ENCODE measurements around the gene COPS3.

COPS3 gene

DNA sequence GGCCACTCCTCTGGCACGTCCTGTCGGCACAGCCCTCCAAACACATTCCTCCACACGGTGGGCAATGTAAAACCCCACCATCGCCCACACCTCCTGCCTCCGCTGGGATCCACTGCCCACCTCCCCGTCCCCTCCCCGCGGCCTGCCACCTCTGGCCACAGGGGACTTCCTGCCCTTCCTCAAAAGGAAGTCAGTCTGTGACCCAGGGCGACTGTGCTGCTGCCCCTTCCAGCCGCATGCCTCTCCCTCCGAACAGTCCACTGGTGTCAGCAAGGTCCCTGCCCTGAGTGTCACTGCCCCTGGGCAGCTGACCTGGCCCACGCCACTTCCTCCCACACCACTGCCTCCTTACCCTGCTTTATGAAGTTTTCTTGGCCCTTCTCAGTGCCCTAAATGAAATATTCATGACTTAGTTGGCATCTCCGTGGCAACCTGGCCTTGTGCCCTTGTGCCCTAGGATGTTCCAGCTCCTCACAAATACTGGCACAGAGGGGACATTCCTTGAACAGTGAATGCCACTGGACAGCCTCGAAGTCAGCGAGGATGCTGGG lies 76.9 kb downstream of the COPS3 start:
- no peaks in the 10 kb centered on the region for H3K9me3 Mint-ChIP-seq
- peaks cover 22% of the 10 kb centered on the region for H3K4me1 Mint-ChIP-seq (ENCODE audit: low read depth)
- H3K4me3 Mint-ChIP-seq = peak overlapping the region; percentile 88
- no peaks in the 10 kb centered on the region for H3K27me3 Mint-ChIP-seq
- peaks cover 37% of the 10 kb centered on the region for H3K36me3 Mint-ChIP-seq (ENCODE audit: low read depth)
- H3K27ac Mint-ChIP-seq = peak overlapping the region; percentile 98

DNA sequence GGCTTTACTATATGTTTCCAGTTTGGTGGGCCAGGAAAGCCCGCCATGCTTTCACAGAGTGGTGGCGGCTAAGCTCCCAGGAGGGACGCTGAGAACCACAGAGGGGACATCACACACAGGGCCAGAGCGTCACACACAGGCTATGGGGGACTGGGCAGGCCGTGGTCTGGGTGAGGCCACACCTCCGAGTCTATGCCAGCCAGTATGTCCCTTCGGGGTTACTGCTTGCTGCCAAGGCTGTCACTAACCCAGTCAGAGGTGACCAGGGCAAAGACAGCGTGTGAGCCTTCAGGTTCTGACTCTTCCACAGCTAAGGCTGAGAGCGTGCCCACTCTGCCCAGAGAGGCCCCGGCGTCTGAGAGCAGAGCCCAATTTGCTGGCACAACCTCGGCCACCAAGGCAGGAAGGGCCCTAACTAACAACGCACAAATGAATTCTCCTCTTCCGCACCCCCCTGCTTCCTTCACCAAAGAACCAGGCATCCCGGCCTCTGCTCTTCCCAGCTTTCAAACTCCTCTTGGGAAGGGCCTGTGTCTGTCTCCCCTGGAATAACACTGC lies 77.8 kb downstream of the COPS3 start:
- H3K27me3 Mint-ChIP-seq = no peaks in the 10 kb centered on the region
- peak overlapping the region; percentile 88 for H3K4me3 Mint-ChIP-seq
- H3K36me3 Mint-ChIP-seq (ENCODE audit: low read depth) = peaks cover 38% of the 10 kb centered on the region
- peak overlapping the region; percentile 98 for H3K27ac Mint-ChIP-seq
- H3K4me1 Mint-ChIP-seq (ENCODE audit: low read depth) = peaks cover 22% of the 10 kb centered on the region
- no peaks in the 10 kb centered on the region for H3K9me3 Mint-ChIP-seq

DNA sequence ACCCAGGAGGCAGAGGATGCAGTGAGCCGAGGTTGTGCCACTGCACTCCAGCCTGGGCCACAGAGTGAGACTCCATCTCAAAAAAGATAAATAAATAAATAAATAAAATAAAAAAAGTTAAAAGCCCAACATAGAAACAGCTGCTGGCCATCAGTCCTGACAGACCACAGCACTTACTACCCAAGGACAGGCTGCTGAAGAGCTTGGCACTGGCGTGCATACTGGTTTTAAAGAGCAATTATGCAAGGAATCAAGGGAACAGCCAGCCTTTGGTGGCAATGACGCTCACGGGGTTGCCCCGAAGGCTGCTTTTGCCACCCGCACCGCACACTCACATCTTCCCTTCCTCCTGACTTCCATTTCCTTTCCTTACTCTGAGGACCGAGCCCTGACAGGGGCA lies 79.1 kb downstream of the COPS3 start:
- Mint-ChIP-seq H3K27ac (peak overlapping the region; percentile 51), H3K36me3 (ENCODE audit: low read depth) (peaks cover 41% of the 10 kb centered on the region), H3K4me3 (no peak overlapping the region), H3K27me3 (no peaks in the 10 kb centered on the region), H3K9me3 (no peaks in the 10 kb centered on the region), H3K4me1 (ENCODE audit: low read depth) (peaks cover 25% of the 10 kb centered on the region)

DNA sequence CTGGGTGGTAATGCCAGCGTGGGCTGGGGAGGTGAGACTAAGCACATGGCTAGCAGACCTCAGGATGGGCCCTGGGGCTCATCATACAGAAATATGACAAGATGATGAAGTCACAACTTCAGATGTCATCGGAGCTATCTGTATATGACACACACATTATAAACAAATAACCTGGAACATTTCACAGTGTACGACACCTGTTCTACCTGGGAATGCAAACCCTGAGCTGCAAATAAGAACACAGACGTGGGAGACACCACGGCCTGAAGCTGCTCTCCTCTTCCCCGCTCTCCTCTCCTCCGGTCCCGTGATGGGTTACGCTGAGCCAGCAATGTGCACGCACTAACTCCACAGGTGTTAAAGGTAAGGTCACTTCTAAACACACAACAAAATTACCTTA lies 79.8 kb downstream of the COPS3 start:
- Mint-ChIP-seq H3K4me3 (no peak overlapping the region), H3K36me3 (ENCODE audit: low read depth) (peaks cover 41% of the 10 kb centered on the region), H3K9me3 (no peaks in the 10 kb centered on the region), H3K27me3 (no peaks in the 10 kb centered on the region), H3K4me1 (ENCODE audit: low read depth) (peaks cover 28% of the 10 kb centered on the region), H3K27ac (no peak overlapping the region)

DNA sequence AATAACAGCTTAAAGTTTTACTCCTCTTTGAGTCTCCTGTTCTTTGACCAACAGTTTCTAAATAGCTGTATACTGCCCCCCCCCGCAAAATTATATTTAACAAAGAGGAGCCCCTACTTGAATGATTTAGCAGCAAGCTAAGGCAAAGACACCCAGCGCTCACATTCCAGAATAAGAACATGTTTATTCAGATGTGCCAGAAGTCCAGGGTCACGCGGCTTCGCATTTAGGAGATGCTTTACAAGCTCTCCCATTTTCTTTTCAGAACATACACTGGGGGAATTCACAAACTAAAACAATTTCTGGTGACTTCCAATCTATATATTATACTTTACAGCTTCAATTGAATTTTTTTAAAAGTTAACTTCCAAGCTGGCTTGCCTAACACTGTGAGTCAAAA lies 80.2 kb downstream of the COPS3 start:
- Mint-ChIP-seq H3K9me3 (no peaks in the 10 kb centered on the region), H3K4me1 (ENCODE audit: low read depth) (peaks cover 28% of the 10 kb centered on the region), H3K36me3 (ENCODE audit: low read depth) (peaks cover 41% of the 10 kb centered on the region), H3K4me3 (no peak overlapping the region), H3K27ac (no peak overlapping the region), H3K27me3 (no peaks in the 10 kb centered on the region)

DNA sequence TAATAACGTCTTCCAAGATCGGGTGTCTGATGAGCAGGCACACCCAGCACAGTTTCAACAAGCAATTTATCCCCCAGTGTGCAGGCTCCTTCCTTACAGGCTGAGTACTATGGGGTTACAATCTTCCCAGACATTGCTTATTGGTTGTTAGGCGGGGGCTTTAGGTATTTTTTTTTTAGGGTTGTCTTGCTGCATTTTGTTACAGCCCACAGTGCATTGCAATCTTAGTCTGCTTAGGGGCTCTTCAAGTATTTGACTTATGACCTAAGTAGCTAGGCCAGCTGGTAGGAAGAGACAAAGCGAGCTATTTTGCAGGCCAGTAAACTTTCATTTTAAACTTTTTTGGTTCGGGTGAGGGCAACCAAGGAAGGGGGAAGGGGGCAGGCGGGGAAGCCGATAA lies 80.7 kb downstream of the COPS3 start:
- peaks cover 28% of the 10 kb centered on the region for H3K4me1 Mint-ChIP-seq (ENCODE audit: low read depth)
- H3K27ac Mint-ChIP-seq = no peak overlapping the region
- H3K9me3 Mint-ChIP-seq = no peaks in the 10 kb centered on the region

DNA sequence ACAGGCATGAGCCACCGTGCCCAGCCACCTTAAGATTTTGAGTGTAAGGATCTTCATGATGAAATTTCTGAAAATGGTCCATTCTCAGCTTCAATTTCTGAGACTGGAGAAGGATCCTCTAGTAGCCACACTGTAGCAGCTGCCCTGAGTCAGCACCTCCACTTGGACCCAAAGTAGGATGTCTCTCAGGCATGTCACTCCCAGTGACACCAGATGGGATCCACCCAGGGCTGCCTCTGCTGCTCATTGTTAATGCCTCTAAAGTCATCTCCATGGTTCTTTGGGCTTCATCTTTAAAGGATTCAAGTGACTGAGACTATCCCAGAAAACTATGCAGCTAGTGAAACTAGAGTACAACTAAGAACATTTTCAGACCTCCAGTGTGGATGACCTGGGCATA lies 82.8 kb downstream of the COPS3 start:
- no peaks in the 10 kb centered on the region for H3K27me3 Mint-ChIP-seq
- no peak overlapping the region for H3K4me3 Mint-ChIP-seq
- peaks cover 28% of the 10 kb centered on the region for H3K36me3 Mint-ChIP-seq (ENCODE audit: low read depth)
- no peaks in the 10 kb centered on the region for H3K9me3 Mint-ChIP-seq
- H3K4me1 Mint-ChIP-seq (ENCODE audit: low read depth) = peaks cover 12% of the 10 kb centered on the region
- no peak overlapping the region for H3K27ac Mint-ChIP-seq

More for the DNA sequence above, 80.7 kb downstream of the COPS3 start:
- no peaks in the 10 kb centered on the region for H3K27me3 Mint-ChIP-seq
- H3K36me3 Mint-ChIP-seq (ENCODE audit: low read depth) = peaks cover 41% of the 10 kb centered on the region
- H3K4me3 Mint-ChIP-seq = no peak overlapping the region

DNA sequence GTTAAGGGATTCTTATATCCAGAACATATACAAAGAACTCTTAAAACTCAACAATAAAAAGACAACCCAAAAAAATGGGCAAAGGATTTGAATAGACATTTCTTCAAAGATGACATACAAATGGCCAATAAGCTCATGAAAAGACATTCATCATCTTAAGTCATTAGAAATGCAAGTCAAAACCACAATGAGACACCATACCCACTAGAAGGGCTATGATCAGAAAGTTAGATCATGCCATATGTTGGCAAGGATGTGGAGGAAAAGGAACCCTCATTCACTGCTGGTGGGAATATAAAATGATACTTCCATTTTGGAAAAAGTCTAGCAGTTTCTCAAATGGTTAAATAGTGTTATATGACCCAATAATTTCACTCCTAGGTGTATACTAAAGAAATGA lies 84.3 kb downstream of the COPS3 start:
- Mint-ChIP-seq H3K4me1 (ENCODE audit: low read depth) (peaks cover 6% of the 10 kb centered on the region), H3K4me3 (no peak overlapping the region), H3K9me3 (no peaks in the 10 kb centered on the region), H3K27ac (no peak overlapping the region), H3K36me3 (ENCODE audit: low read depth) (peaks cover 18% of the 10 kb centered on the region), H3K27me3 (no peaks in the 10 kb centered on the region)
